ENCODE measurements around the gene C1orf141.

Gene C1orf141

GRCh38 chr1:67170751-67171573, 36.2 kb upstream of the C1orf141 start:
- DNase-seq (ENCODE audit: low read depth): no peak
- H3K4me3 ChIP-seq (ENCODE audit: low read length): no peak overlapping the region
- TF ChIP-seq, protein P1, sequence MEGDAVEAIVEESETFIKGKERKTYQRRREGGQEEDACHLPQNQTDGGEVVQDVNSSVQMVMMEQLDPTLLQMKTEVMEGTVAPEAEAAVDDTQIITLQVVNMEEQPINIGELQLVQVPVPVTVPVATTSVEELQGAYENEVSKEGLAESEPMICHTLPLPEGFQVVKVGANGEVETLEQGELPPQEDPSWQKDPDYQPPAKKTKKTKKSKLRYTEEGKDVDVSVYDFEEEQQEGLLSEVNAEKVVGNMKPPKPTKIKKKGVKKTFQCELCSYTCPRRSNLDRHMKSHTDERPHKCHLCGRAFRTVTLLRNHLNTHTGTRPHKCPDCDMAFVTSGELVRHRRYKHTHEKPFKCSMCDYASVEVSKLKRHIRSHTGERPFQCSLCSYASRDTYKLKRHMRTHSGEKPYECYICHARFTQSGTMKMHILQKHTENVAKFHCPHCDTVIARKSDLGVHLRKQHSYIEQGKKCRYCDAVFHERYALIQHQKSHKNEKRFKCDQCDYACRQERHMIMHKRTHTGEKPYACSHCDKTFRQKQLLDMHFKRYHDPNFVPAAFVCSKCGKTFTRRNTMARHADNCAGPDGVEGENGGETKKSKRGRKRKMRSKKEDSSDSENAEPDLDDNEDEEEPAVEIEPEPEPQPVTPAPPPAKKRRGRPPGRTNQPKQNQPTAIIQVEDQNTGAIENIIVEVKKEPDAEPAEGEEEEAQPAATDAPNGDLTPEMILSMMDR (IDR thresholded peaks at IDR 0.05; ENCODE audit: insufficient read depth, low read depth, low read length, missing control alignments): no peak

DNA sequence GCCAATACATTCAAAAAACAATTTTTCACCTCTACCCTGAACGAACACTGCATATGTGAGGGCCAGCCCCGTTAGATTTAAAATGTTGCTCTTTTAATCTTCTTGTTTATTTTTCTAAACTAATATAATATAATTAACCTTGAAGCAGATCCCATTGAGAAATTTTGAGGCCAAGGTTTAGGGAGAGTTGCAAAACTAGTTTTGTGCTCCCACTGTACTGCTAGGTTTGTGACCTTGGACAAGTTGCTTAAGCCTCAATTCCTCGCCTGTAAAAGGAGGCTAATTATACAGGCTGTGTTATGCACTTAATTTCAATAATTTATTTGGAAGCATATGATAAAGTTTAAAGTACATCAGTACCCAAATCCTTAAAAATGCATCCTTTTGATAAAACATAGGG, 35.2 kb upstream of the C1orf141 start:
- TF ChIP-seq, protein P1 (IDR thresholded peaks at IDR 0.05; ENCODE audit: insufficient read depth, low read depth, low read length, missing control alignments): no peak
- no peak for DNase-seq (ENCODE audit: low read depth)
- no peak overlapping the region for H3K4me3 ChIP-seq (ENCODE audit: low read length)

DNA sequence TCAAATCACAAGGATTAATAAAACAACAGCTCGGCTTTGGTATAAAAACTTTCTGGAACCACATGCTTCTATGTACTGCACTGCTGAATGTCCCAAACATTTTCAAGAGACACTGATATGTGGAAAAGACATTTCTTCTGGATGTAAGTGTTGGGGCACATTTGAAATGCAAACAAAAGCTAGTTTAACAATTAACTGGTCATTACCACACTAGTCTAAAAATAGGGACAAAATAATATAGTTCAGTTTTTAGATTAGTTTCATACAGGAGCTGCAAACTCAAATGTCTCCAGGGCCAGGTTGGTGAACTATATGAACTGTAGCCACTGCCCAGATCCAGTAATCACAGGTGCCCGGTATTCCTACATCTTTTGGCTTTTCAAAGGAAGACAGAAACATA, 34.7 kb upstream of the C1orf141 start:
- DNase-seq (ENCODE audit: low read depth): no peak
- TF ChIP-seq, protein P1 (IDR thresholded peaks at IDR 0.05; ENCODE audit: insufficient read depth, low read depth, low read length, missing control alignments): no peak
- H3K4me3 ChIP-seq (ENCODE audit: low read length): no peak overlapping the region

DNA sequence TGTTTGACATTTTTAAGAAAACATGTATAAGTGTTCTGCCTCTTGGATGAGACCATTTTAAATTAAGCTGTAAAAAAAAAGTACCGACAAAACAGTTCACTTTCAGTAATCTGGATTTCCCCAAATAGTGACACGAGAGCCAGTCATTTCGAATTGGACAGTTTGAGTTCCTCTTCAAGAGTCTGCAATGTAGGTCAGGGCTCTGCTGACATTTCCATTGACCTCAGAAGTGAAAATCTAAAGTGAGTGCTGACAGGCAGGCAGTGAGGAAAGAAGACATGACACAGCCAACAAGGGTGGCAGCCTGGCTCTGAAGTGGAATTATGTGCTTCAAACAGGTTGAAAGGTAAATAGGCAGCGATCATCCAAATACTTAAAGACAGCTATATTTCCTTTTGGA, 31.4 kb upstream of the C1orf141 start, which contains the start of gene IL23R:
Gene IL23R (plus strand): TSS at position 259 of the 400 bp plus-strand sequence. CDS start 1,667 bp downstream, outside the sequence.
- no peak for DNase-seq (ENCODE audit: low read depth)
- H3K4me3 ChIP-seq (ENCODE audit: low read length): no peak within 1 kb of the TSS

GRCh38 chr1:67165468-67166041, 30.8 kb upstream of the C1orf141 start:
- DNase-seq (ENCODE audit: low read depth): no peak
- TF ChIP-seq, protein P1 (IDR thresholded peaks at IDR 0.05; ENCODE audit: insufficient read depth, low read depth, low read length, missing control alignments): no peak
- H3K4me3 ChIP-seq (ENCODE audit: low read length): no peak overlapping the region

More for the DNA sequence above, 31.4 kb upstream of the C1orf141 start, which contains the start of gene IL23R:
- TF ChIP-seq, protein P1 (IDR thresholded peaks at IDR 0.05; ENCODE audit: insufficient read depth, low read depth, low read length, missing control alignments): no peak

DNA sequence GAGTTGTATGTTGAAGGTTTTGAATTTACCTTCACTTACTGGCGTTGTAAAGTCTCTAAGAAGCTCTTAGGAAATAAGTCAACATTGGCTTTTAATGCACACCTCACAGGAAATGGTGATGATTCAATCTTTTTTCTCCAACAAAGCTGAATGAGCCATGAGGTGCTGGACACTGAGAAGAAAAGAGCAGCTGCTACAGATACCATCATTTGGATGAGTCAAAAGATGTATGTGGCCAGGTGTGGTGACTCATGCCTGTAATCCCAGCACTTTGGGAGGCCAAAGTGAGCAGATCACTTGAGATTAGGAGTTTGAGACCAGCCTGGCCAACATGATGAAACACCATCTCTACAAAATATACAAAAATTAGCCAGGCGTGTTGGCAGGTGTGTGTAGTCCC, 28.2 kb upstream of the C1orf141 start:
- DNase-seq (ENCODE audit: low read depth): peak; percentile 98
- TF ChIP-seq, protein P1 (IDR thresholded peaks at IDR 0.05; ENCODE audit: insufficient read depth, low read depth, low read length, missing control alignments): no peak
- no peak overlapping the region for H3K4me3 ChIP-seq (ENCODE audit: low read length)

Measured in epithelial cell of esophagus (primary cell).